Neuron (in vitro differentiated cells): ENCODE measurements around the gene PRR13.
"Not testable (repeated sequence)": the region's sequence is repeated elsewhere in the genome, so short reads cannot be mapped to it uniquely, and the experiment has no call there.

Source experiments
- H2AFZ ChIP-seq: one replicate; pipeline ENCODE4 v1.6.1; 2013; ENCODE audit warnings: low read depth, mild to moderate bottlenecking, inconsistent platforms, low read length, moderate library complexity
- H3K27me3 ChIP-seq: one replicate; pipeline ENCODE4 v1.6.1; 2013; ENCODE audit warnings: low read length; ENCODE audit not compliant: insufficient read depth
- H3K36me3 ChIP-seq: one replicate; pipeline ENCODE4 v1.6.1; 2013; ENCODE audit warnings: low read length; ENCODE audit not compliant: insufficient read depth
- H3K4me1 ChIP-seq: one replicate; pipeline ENCODE4 v1.6.1; 2013; ENCODE audit warnings: low read length; ENCODE audit not compliant: insufficient read depth
- H3K4me3 ChIP-seq: 2 replicates; pipeline ENCODE4 v1.5.1; 2013; ENCODE audit warnings: mild to moderate bottlenecking, low read length, moderate library complexity
- H3K9me3 ChIP-seq: one replicate; pipeline ENCODE4 v1.6.1; 2013; ENCODE audit warnings: low read length

PRR13 gene, protein sequence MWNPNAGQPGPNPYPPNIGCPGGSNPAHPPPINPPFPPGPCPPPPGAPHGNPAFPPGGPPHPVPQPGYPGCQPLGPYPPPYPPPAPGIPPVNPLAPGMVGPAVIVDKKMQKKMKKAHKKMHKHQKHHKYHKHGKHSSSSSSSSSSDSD

DNA sequence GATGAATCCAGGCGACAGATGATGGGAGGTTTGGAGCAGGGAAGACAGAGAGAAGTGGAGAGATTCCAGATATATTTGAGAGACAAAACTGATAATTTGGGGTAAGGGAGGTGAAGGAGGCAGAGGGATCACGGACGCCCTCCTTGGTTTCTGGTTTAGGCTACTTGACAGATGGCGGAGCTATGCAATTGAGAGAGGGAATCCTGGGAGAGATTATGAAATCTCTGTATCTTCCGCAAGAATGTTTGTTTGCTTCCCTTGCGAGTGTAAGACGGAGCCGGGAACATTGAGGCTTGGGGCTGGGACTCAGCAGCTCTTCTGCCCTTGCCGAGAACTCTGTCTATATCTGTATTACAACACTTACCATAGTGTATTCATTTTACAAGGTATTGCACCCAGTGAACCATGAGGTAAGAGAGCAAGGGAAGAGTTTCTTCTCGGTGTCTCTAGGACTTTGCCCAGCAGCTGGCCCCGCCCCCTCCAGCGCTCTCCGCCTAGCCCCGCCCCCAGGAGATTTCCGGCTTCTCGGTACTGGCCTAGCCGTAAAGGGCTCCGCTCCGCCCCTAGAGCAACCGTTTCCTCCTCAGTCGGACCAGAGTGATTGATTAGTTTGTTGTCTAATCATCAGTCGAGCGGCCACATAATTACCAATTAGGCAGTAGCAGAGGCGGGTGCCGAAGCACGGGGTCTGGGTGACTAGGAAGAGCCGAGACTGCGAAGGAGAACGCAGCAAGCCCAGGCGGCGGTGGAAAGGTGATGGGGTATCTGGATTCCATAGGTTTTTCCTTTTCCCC, at the start of gene PRR13:
PRR13 (plus strand) TSS at position 695 of the 794 bp plus-strand sequence. CDS start 981 bp downstream, outside the sequence.
- H3K27me3 ChIP-seq = no peaks in the 10 kb centered on the region
- peak within 1 kb of the TSS; percentile 82 for H2AFZ ChIP-seq
- H3K9me3 ChIP-seq = no peaks in the 10 kb centered on the region
- H3K4me3 ChIP-seq = peak within 1 kb of the TSS; percentile 80
- peaks cover 2% of the 10 kb centered on the region for H3K4me1 ChIP-seq
- peaks cover 18% of the 10 kb centered on the region for H3K36me3 ChIP-seq

DNA sequence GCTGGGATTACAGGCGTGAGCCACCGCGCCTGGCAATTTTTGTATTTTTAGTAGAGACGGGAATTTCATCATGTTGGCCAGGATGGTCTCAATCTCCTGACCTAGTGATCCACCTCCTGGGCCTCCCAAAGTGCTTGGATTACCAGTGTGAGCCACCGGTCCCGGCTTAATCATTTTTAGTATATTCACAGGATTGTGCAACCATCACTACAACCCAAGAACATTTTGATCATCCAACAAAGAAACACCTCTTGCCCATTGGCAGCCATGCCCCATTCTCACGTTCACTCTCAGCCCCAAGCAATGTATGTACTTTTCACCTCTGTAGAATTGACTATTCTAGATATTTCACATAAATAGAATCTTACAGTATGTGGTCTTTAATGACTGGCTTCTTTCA, 41.6 kb upstream of the PRR13 start:
- peaks cover 9% of the 10 kb centered on the region for H3K36me3 ChIP-seq
- H3K9me3 ChIP-seq = no peaks in the 10 kb centered on the region
- H3K27me3 ChIP-seq = no peaks in the 10 kb centered on the region
- no peak overlapping the region for H3K4me3 ChIP-seq
- no peak overlapping the region for H2AFZ ChIP-seq
- H3K4me1 ChIP-seq = no peaks in the 10 kb centered on the region

DNA sequence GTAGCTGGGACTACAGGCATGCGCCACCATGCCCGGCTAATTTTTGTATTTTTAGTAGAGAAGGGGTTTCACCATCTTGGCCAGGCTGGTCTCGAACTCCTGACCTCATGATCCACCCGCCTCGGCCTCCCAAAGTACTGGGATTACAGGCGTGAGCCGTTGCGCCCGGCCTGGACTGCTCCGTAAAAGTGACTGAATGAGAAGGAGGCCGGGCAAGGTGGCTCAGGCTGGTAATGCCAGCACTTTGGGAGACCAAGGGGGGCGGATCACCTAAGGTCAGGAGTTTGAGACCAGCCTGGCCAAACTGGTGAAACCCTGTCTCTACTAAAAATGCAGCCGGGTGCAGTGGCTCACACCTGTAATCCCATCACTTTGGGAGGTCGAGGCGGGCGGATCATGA, 39.2 kb upstream of the PRR13 start:
- H3K4me3 ChIP-seq, H3K27me3 ChIP-seq, H3K9me3 ChIP-seq, H3K4me1 ChIP-seq, H2AFZ ChIP-seq: not testable (repeated sequence)
- H3K36me3 ChIP-seq = peaks cover 15% of the 10 kb centered on the region

DNA sequence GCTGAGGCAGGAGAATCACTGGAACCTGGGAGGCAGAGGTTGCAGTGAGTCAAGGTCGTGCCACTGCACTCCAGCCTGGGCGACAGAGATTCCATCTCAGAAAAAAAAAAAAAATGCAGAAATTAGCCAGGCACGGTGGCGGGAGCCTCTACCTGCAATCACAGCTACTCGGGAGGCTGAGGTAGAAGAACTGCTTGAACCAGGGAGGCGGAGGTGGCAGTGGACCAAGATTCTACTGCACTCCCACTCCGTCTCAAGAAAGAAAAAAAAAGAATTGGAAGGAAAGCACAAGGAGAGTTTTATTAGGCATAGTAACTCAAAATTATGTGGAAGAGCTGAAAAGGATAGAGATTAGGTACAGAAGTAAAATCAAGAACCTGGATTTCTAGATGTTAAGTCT, 38.7 kb upstream of the PRR13 start:
- Histone ChIP-seq H3K27me3 (no peaks in the 10 kb centered on the region), H3K4me3 (no peak overlapping the region), H3K4me1 (no peaks in the 10 kb centered on the region), H2AFZ (no peak overlapping the region), H3K36me3 (peaks cover 15% of the 10 kb centered on the region), H3K9me3 (no peaks in the 10 kb centered on the region)

DNA sequence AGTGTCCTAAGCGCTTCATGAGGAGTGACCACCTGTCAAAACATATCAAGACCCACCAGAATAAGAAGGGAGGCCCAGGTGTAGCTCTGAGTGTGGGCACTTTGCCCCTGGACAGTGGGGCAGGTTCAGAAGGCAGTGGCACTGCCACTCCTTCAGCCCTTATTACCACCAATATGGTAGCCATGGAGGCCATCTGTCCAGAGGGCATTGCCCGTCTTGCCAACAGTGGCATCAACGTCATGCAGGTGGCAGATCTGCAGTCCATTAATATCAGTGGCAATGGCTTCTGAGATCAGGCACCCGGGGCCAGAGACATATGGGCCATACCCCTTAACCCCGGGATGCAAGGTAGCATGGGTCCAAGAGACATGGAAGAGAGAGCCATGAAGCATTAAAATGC, 30.6 kb upstream of the PRR13 start:
- H3K4me1 ChIP-seq = peaks cover 33% of the 10 kb centered on the region
- H2AFZ ChIP-seq = no peak overlapping the region
- H3K4me3 ChIP-seq = no peak overlapping the region
- no peaks in the 10 kb centered on the region for H3K9me3 ChIP-seq
- H3K36me3 ChIP-seq = peaks cover 38% of the 10 kb centered on the region
- no peaks in the 10 kb centered on the region for H3K27me3 ChIP-seq

DNA sequence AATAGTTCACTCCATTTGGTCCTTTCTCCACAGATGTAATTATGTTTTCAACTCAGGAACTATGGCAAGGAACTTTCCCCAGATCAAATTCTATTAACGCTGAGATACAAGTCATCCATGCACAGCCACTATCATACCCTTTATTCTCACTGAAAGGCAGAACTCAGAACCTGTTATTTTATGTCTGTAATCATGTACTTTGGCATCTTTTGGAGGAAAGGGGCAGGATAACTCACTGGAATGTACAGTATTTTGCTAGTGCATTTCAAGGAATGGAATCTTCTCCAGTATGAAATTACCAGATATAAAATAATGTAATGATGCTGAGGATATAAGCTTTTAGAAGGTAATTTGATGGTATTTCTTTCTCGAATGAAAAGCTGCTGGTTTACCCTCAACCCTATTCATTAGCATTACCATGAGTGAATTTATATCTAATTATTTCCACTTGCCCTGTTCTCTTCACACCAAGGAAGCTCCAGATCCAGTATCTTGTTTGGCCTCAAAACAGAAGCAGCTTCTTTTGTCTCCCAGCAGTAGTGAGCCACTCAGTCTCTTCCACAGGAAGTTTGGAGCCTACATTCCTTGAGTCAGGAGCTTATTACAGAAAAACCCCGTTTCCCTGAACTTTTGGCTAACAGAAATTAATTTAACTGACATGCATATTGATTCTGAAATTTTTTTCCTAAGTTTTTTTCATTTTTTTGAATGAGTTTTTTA, 27.9 kb upstream of the PRR13 start:
- no peak overlapping the region for H2AFZ ChIP-seq
- no peak overlapping the region for H3K4me3 ChIP-seq
- H3K4me1 ChIP-seq = peaks cover 33% of the 10 kb centered on the region
- H3K9me3 ChIP-seq = no peaks in the 10 kb centered on the region
- no peaks in the 10 kb centered on the region for H3K27me3 ChIP-seq
- H3K36me3 ChIP-seq = peaks cover 29% of the 10 kb centered on the region

DNA sequence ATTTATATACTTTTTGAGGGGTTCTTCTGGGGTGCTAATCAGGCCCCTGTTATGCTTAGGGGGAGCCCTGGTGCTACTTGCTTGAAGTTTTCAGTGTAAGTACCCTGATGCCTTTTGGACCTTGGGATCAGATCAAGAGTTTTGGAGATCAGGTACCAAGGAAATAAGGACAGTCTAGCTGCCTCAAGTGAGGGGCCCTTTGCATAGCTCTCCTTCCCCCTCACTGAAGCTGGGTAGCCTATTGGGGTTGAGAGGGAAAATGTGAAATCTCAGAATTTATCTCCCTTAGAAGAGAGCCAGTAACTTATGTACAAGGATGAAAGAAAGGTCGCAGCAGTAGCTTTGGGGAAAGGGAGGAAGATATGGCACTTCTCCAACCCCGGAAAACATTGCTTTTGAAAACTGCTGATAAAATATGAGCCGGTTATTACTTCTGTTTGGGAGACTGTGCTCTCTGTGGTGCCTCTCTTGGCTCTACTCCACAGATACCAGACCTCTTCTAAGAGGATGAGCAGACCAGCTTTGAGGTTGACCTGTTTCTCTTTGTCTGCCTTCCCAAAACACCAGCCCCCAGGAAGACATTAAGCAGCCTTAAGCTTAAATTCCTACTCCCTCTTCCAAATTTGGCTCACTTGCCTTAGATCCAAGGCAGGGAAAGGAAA, 26.6 kb upstream of the PRR13 start:
- Histone ChIP-seq H3K9me3 (no peaks in the 10 kb centered on the region), H3K36me3 (peaks cover 21% of the 10 kb centered on the region), H3K27me3 (no peaks in the 10 kb centered on the region), H3K4me3 (no peak overlapping the region), H3K4me1 (peaks cover 33% of the 10 kb centered on the region), H2AFZ (no peak overlapping the region)

DNA sequence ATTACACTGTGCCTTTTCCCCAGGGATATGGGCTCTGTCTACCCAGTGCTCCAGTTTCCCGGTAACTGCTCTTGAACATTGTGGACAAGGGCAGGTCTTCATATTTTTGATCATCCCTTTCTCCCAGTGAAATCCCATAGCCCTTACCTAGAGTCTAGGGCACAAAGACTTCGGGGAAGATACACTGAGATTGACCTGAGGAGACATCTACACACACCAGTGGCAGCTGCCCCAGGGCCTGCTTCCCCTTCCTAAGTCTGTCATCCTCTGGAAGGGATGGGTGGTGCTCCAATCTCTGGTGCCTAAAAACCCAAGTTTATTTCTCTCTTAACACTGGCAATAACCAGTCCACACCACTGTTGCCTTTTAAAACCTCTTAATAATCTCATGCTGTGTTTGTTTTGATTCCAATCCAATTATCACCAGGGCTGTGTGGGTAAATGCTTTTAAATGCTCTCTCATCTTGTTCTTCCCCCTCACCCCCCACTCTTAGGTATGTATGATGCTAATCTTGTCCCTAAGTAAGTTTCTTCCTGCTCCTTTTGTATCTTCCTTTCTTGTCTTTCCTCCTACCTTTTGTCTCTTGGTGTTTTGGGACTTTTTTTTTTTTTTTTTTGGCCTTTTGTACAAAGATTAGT, 25.7 kb upstream of the PRR13 start:
- H3K4me1 ChIP-seq = peaks cover 33% of the 10 kb centered on the region
- H3K9me3 ChIP-seq, H3K27me3 ChIP-seq: not testable (repeated sequence)

DNA sequence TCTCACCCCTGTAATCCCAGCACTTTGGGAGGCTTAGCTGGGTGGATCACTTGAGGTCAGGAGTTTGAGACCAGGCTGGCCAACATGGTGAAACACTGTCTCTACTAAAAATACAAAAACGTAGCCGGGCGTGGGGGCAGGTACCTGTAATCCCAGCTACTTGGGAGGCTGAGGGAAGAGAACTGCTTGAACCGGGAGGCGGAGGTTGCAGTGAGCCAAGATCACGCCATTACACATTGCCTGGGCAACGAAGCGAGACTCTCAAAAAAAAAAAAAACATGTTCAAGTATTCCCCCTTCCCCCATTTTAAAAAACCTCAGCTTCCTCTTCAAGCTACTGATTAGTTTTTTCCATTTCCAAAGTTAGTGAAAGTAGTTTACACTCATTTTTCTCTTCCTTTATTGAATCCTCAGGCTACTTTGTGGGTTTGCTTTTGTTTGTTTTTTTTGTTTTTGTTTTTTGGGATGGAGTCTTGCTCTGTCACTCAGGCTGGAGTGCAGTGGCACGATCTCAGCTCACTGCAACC, 24.2 kb upstream of the PRR13 start:
- not testable (repeated sequence) for H3K36me3 ChIP-seq

More for the DNA sequence above, 25.7 kb upstream of the PRR13 start:
- peaks cover 18% of the 10 kb centered on the region for H3K36me3 ChIP-seq
- not testable (repeated sequence) for H2AFZ ChIP-seq, H3K4me3 ChIP-seq

DNA sequence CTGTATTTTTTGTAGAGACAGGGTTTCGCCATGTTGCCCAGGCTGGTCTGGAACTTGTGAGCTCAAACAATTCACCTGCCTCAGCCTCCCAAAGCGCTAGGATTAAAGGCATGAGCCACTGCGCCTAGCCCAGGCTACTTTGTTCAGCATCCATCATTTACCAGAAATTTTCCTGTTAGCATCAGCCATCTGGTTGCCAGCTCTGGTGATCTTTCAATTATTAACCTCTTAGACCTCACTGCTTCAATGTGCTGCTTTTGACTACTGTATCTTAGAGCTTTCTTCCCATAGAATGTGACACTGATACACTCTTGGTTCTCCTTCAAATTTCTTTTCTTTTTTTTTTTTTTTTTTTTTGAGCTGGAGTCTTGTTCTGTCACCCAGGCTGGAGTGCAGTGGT, 23.3 kb upstream of the PRR13 start:
- Histone ChIP-seq H3K9me3 (no peaks in the 10 kb centered on the region), H3K27me3 (no peaks in the 10 kb centered on the region)

More for the DNA sequence above, 24.2 kb upstream of the PRR13 start:
- H3K9me3 ChIP-seq, H3K4me3 ChIP-seq, H2AFZ ChIP-seq, H3K27me3 ChIP-seq: not testable (repeated sequence)
- peaks cover 25% of the 10 kb centered on the region for H3K4me1 ChIP-seq

DNA sequence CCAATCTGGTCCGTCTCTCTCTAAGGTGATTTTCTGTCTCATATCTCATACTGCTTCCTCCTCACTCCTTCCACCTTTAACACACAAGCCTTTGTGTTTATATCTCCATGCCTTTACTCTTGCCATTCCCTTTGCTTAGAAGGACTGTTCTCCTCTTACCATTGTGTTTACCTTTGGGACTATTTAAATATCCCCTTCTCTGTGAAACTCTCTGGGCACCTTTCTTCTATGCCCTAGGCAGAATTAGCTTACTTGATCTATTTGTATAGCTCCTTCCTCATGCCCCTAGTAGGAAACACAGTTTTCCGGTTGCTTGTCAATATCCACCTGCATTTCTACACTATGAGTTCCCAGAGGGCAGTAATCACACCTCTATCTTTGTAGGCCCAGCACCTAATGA, 21.8 kb upstream of the PRR13 start:
- Histone ChIP-seq H3K9me3 (no peaks in the 10 kb centered on the region), H3K27me3 (no peaks in the 10 kb centered on the region), H2AFZ (no peak overlapping the region), H3K4me1 (peaks cover 4% of the 10 kb centered on the region), H3K4me3 (no peak overlapping the region), H3K36me3 (no peaks in the 10 kb centered on the region)

More for the DNA sequence above, 23.3 kb upstream of the PRR13 start:
- Histone ChIP-seq H3K4me1 (peaks cover 17% of the 10 kb centered on the region), H3K4me3 (no peak overlapping the region), H3K36me3 (no peaks in the 10 kb centered on the region), H2AFZ (no peak overlapping the region)

DNA sequence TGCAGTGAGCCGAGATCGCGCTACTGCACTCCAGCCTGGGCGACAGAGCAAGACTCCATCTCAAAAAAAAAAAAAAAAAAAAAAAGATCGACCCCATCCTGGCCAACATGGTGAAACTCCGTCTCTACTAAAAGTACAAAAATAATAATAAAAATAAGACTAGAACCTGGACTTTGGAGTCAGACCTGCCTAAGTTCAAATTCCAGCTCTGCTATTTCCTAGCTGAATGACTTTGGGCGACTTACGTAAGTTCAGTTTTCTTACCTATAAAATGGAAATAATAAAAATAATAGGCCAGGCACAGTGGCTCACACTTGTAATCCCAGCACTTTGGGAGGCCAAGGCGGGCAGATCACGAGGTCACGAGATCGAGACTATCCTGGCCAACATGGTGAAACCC, 19.3 kb upstream of the PRR13 start:
- H2AFZ ChIP-seq, H3K4me1 ChIP-seq, H3K36me3 ChIP-seq, H3K27me3 ChIP-seq, H3K4me3 ChIP-seq, H3K9me3 ChIP-seq: not testable (repeated sequence)
